Epidermal melanocyte (primary cell): ENCODE measurements around the gene SLC25A3.
"Not testable (repeated sequence)": the region's sequence is repeated elsewhere in the genome, so short reads cannot be mapped to it uniquely, and the experiment has no call there.

Experiments used
- DNase-seq: peaks from one replicate; pipeline ENCODE4 v3.0.0; 2011; ENCODE audit warnings: low spot score; ENCODE audit not compliant: insufficient read length

Gene SLC25A3

GRCh38 chr12:98594050-98594835, 757 bp downstream of the SLC25A3 start:
- no peak for DNase-seq

GRCh38 chr12:98595243-98595988, 1.9 kb downstream of the SLC25A3 start:
- DNase-seq, result no peak

DNA sequence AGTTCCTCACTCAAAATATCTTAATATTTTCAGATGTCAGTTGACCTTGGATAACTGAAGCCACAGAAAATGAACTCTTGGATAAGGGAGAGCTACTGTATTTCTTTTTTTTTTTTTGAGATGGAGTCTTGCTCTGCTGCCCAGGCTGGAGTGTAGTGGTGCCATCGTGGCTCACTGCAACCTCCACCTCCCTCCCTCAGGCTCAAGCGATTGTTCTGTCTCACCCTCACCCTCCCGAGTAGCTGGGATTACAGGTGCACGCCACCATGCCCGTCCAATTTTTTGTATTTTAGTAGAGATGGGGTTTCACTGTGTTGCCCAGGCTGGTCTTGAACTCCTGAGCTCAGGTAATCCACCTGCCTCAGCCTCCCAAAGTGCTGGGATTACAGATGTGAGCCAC, 3.8 kb downstream of the SLC25A3 start:
- not testable (repeated sequence) for DNase-seq

- no peak for DNase-seq
Observed at GRCh38 chr12:98601924-98602323, 8.4 kb downstream of the SLC25A3 start.

DNA sequence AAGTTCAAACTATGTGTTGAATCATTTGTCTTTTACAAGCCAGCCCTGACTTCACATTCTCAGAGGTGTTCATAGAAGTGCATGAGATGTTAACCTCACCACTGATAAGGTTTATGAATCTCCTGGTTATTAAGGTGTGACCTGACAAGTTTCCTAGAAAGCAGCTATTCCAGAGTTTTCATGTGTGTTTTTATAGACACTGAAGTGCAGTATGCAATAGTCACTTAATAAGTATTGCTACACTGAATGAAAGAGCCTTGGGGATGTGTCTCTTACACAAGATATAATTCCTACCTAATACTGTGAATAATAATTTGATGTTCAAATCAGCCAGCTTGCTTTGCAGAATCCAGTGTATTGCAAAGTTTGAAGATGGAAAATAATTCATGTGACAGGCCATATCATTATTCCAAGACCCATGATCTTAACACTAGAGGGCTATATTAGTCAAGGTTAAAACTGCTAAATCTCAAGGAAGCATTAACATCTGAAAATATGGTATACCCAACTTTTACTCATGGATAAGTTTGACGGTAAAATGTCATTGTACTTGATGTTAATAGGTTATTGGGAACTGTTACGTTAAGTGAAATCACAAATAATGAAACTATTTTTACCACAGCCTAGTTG, 13.0 kb downstream of the SLC25A3 start:
- no peak for DNase-seq

DNA sequence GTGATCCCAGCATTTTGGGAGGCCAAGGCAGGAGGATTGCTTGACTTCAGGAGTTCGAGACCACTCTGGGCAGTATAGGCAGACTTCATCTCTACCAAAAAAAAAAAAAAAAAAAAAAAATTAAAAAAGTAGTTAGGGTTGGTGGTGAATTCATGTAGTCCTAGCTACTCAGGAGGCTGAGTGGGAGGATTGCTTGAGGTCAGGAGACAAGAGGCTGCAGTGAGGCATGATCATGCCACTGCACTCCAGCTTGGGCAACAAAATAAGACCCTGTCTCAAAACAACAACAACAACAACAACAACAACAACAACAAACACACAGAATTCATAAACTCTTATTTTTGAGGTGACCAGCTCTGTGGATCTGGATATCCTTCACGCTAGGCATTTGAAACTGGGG, 17.1 kb downstream of the SLC25A3 start:
- no peak for DNase-seq

- DNase-seq, result no peak
Observed at GRCh38 chr12:98612696-98613334, 19.3 kb downstream of the SLC25A3 start.

DNA sequence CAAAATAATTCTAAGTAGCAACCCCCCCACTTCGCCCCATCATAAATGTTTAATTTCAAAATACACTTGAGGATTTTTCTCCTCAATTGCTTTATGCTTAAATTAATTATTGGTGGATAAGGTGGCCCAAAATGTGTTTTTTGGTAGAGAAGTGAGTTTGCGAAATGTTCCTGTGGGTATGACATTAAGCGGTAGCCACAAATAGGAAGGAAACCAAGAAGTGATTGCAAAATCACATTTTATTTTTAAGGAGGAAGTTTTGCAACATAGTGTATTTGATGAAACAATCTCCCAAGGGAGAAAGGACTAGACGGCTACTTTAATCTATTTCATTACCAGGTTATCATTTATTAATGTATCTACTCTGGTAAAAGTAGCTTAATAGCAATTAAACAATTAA, 25.5 kb downstream of the SLC25A3 start:
- DNase-seq, result no peak

- DNase-seq, result no peak
Observed at GRCh38 chr12:98635657-98636323, 42.3 kb downstream of the SLC25A3 start.

GRCh38 chr12:98637068-98637467, 43.6 kb downstream of the SLC25A3 start:
- DNase-seq, result no peak

GRCh38 chr12:98638009-98638408, 44.5 kb downstream of the SLC25A3 start:
- no peak for DNase-seq

DNA sequence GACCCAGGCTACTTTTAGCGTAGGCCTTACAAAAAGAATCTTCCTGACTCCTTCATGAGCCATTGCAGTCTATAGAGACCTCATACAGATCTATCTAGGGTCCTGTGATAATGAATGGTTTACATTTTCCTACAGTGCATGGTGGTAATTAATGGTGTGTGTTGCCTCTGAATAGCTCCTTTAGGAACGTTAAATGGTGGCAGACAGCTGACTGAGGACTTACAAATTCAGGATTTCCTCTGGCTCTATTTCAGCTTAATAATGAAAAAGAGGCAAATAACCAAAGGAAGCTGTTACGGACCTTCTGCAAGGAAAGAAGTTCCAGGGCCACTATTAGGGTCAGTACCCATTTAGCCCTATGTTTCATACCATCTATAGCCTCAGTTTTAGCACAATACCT, 46.0 kb downstream of the SLC25A3 start:
- no peak for DNase-seq

GRCh38 chr12:98642801-98643200, 49.3 kb downstream of the SLC25A3 start:
- DNase-seq, result not testable (repeated sequence)

GRCh38 chr12:98644433-98644711, 50.9 kb downstream of the SLC25A3 start:
- DNase-seq, result no peak

GRCh38 chr12:98644712-98645571, 51.5 kb downstream of the SLC25A3 start, which contains the start of the genes APAF1 and IKBIP:
TSS of gene APAF1 (plus strand) at chr12:98645290. CDS start at chr12:98648360, 3,070 bp downstream.
TSS of gene IKBIP (minus strand) at chr12:98644788. CDS start at chr12:98644701, 87 bp downstream.
- DNase-seq, result peak; percentile 81

DNA sequence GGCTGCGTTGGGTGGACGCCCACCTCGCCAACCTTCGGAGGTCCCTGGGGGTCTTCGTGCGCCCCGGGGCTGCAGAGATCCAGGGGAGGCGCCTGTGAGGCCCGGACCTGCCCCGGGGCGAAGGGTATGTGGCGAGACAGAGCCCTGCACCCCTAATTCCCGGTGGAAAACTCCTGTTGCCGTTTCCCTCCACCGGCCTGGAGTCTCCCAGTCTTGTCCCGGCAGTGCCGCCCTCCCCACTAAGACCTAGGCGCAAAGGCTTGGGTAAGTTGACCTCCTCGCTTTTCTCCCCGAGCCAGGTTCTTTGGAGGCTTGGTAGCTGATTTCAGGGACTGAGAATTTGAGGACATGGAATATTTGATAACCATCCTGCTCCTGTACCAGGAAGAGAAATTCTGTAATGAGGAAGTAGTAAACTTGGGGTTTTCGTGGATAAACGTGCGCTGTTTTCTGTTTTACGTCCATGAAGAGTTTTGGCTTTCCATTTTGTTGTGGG, 52.1 kb downstream of the SLC25A3 start:
- DNase-seq, result no peak

DNA sequence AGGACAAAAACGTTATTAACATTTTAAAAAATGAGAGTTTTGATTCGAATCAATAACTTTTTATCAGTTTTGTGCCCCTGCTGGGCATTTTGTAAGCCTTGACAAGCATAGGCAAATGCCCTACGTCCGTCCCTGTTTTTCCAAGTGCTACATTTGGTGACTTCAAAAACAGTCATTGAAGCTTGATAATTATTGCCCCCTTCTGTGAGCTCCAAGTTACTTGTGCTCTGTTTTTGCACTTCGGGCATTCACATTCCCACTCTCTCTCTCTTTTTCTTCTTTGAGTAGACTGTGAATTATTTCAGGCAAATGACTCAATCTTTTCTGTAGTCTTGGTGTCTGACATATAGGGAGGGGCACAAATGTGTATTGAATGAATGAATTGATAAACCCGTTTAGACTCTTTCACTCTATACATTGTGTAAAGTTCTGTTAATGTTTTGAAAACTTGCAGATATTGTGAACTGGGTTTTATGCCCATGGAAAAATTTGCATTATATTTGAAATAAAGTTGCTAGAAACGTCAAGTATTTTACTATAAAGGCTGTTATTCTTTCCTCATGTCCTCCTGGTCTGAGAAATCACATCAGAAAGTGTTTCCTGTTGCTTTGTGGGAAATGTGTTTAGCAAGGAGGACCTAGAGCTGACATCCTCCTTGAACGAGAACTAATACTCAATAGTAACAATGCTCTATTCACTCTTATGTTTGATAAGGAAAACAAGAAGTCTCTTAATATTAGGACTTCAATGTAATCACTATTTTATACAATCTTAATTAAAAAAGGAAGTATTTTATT, 53.0 kb downstream of the SLC25A3 start:
- DNase-seq, result no peak

DNA sequence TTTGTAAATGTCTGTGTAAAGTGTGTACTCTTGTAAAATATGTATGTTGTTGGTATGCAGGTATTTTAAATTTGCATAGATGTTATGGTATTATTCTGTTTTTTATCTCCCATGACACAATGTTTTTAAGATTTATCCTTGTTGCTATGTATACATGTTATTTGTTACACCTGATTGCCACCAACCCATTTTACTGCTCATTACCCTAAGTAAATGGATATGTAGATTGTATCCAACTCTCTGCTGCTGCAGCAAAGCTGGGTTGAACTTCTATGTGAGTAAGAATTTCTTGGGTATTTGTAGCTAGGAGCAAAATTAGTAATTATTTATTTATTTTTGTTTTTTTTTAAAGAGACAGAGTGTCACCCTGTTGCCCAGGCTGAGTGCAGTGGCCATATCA, 57.8 kb downstream of the SLC25A3 start:
- DNase-seq, result no peak

GRCh38 chr12:98653866-98654493, 60.5 kb downstream of the SLC25A3 start:
- peak; percentile 32 for DNase-seq
